Colonic mucosa (tissue), 4 donors: ENCODE data around the gene HJV. TPM values are rescaled to one million over a fixed set of nuclear protein-coding genes. Genes with fewer than 3 reads are reported as not detected.

Experiments used
- DNase-seq: peaks from one replicate; pipeline ENCODE4 v3.0.0-alpha.2; 2020
- H3K27ac ChIP-seq: fragments of 200-600 bp; one replicate; pipeline ENCODE4 v1.8.0; 2021
- H3K27me3 ChIP-seq: fragments of 200-600 bp; one replicate; pipeline ENCODE4 v1.8.0; 2021
- H3K36me3 ChIP-seq: fragments of 200-600 bp; one replicate; pipeline ENCODE4 v1.8.0; 2021
- H3K4me1 ChIP-seq: fragments of 200-600 bp; one replicate; pipeline ENCODE4 v1.8.0; 2021; ENCODE audit warnings: mild to moderate bottlenecking
- H3K4me3 ChIP-seq: fragments of 200-600 bp; one replicate; pipeline ENCODE4 v1.8.0; 2021
- H3K9ac ChIP-seq, 2 donors: one replicate each; pipeline ENCODE4 v1.7.0; 2013; ENCODE audit warnings: control low read depth in 2 of 2, low read depth in 2 of 2, low read length in 2 of 2
- H3K9me3 ChIP-seq: fragments of 200-600 bp; one replicate; pipeline ENCODE4 v1.8.0; 2021
- intact Hi-C: fragments of 100-400 bp; cut with DNase I; formaldehyde crosslinking; loops from one replicate; pipeline ENCODE4 v1.14.1; 2022
- total RNA-seq, 2 donors: library from RNA; stranded (reverse); fragmentation: NEBNext Ultra II Directional in 1 of 2; extraction: Animal tissue kit (Norgen Biotek cat#: 25700) in 1 of 2; gene quantifications; one replicate each; pipeline ENCODE4 v1.2.1, GENCODE V29; 2021
- TF ChIP-seq, protein P1 (sequence below): fragments of 200-600 bp; IDR thresholded peaks from one replicate; pipeline ENCODE4 v1.8.0; 2022; ENCODE audit warnings: antibody characterized with exemption, mild to moderate bottlenecking
- donor health status: healthy.
- donor health status: DM: no; HTN: no; CAD: no.
- donor health status: DM: no; HTN: no; CAD: no.

Gene HJV
- total RNA-seq, 2 donors from 2014 or later: not detected

DNA sequence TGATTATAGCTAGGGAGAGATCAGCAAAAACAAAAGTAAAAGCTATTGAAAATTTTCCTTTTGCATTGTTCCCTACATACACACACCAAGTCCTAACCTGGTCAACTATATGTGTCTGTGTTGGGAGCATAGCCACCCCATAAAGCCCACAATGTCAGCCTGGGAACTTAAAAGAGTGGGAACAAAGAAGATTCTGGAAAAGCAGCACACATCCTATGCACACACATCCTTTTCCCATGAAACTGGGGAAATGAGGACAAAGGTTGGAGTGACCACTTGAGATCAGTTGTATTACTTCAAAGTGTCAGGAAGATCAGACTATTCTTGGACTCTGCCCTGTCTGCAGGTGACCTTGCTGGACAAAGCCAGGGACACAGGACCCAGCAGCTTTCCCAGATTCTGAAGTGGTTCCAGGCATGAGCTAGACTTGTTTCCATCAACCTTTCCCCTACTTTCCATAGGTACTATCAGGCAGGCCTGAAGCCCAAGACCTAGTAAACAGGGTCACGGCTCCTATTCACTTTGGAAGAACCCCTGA is 41.0 kb downstream of the HJV start:
- Histone ChIP-seq H3K9ac (peak overlapping the region in 1 of 2 donors; percentile 76), H3K36me3 (no peaks in the 10 kb centered on the region), H3K4me1 (peaks cover 33% of the 10 kb centered on the region)

GRCh38 chr1:145979746-145980456 is 41.6 kb downstream of the HJV start:
- DNase-seq: no peak
- peaks cover 33% of the 10 kb centered on the region for H3K4me1 ChIP-seq

More for the DNA sequence above, 41.0 kb downstream of the HJV start:
- no peak for DNase-seq
- Histone ChIP-seq H3K9me3 (no peaks in the 10 kb centered on the region), H3K27me3 (no peaks in the 10 kb centered on the region), H3K27ac (peak overlapping the region; percentile 99), H3K4me3 (no peak overlapping the region)
- intact Hi-C loops: no loop called here
- TF ChIP-seq, protein P1, sequence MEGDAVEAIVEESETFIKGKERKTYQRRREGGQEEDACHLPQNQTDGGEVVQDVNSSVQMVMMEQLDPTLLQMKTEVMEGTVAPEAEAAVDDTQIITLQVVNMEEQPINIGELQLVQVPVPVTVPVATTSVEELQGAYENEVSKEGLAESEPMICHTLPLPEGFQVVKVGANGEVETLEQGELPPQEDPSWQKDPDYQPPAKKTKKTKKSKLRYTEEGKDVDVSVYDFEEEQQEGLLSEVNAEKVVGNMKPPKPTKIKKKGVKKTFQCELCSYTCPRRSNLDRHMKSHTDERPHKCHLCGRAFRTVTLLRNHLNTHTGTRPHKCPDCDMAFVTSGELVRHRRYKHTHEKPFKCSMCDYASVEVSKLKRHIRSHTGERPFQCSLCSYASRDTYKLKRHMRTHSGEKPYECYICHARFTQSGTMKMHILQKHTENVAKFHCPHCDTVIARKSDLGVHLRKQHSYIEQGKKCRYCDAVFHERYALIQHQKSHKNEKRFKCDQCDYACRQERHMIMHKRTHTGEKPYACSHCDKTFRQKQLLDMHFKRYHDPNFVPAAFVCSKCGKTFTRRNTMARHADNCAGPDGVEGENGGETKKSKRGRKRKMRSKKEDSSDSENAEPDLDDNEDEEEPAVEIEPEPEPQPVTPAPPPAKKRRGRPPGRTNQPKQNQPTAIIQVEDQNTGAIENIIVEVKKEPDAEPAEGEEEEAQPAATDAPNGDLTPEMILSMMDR: no peak

GRCh38 chr1:145978854-145979745 is 42.4 kb downstream of the HJV start:
- Histone ChIP-seq H3K9me3 (no peaks in the 10 kb centered on the region), H3K27me3 (no peaks in the 10 kb centered on the region), H3K27ac (peak overlapping the region; percentile 99), H3K9ac (peak overlapping the region; percentile 65 to 91), H3K36me3 (no peaks in the 10 kb centered on the region), H3K4me1 (peaks cover 33% of the 10 kb centered on the region), H3K4me3 (peak overlapping the region; percentile 0)
- TF ChIP-seq, protein P1: no peak
- intact Hi-C loops: no loop called here
- DNase-seq: peak; percentile 96

More at GRCh38 chr1:145979746-145980456, 41.6 kb downstream of the HJV start:
- Histone ChIP-seq H3K27ac (peak overlapping the region; percentile 99), H3K27me3 (no peaks in the 10 kb centered on the region), H3K9ac (peak overlapping the region in 1 of 2 donors; percentile 76), H3K9me3 (no peaks in the 10 kb centered on the region), H3K4me3 (no peak overlapping the region), H3K36me3 (no peaks in the 10 kb centered on the region)
- intact Hi-C loops: no loop called here
- TF ChIP-seq, protein P1: no peak

GRCh38 chr1:145978471-145978853 is 43.1 kb downstream of the HJV start:
- TF ChIP-seq, protein P1: no peak
- Histone ChIP-seq H3K36me3 (no peaks in the 10 kb centered on the region), H3K9ac (peak overlapping the region; percentile 65 to 91), H3K27me3 (no peaks in the 10 kb centered on the region), H3K27ac (peak overlapping the region; percentile 99), H3K9me3 (no peaks in the 10 kb centered on the region), H3K4me3 (peak overlapping the region; percentile 0), H3K4me1 (peaks cover 32% of the 10 kb centered on the region)
- intact Hi-C loops: no loop called here
- no peak for DNase-seq
